ENCODE results near the gene TGFB3. TPM values are rescaled to one million over a fixed set of nuclear protein-coding genes. Genes with fewer than 3 reads are reported as not detected.
A peak's percentile ranks its signal among the peaks of the same experiment; 100 is the strongest.
"Not testable (repeated sequence)": the region's sequence is repeated elsewhere in the genome, so short reads cannot be mapped to it uniquely, and the experiment has no call there.

TGFB3 gene
- total RNA-seq, 1 donor from 2014 or later, result 58.5 TPM

- Histone ChIP-seq H3K27me3 (ENCODE audit: control insufficient read depth in 3 of 3, insufficient read depth in 3 of 3, low read length in 3 of 3) (no peaks in the 10 kb centered on the region), H3K4me3 (ENCODE audit: low read length in 3 of 3) (no peak overlapping the region), H3K9ac (ENCODE audit: low read depth in 1 of 3, low read length in 3 of 3) (no peak overlapping the region), H3K9me3 (ENCODE audit: control insufficient read depth in 3 of 3, low read length in 3 of 3) (no peaks in the 10 kb centered on the region), H3K4me1 (ENCODE audit: control insufficient read depth in 3 of 3, insufficient read depth in 3 of 3, low read length in 3 of 3) (peaks cover 2 to 12% (median 11%) of the 10 kb centered on the region in 3 donors), H3K36me3 (ENCODE audit: control insufficient read depth in 3 of 3, insufficient read depth in 3 of 3, low read length in 3 of 3) (no peaks in the 10 kb centered on the region), H3K27ac (ENCODE audit: low read depth, low read length) (no peak overlapping the region)
Measured at GRCh38 chr14:75939200-75939599, 42.6 kb downstream of the TGFB3 start.

- H3K9ac ChIP-seq (ENCODE audit: low read depth in 1 of 3, low read length in 3 of 3), result no peak overlapping the region
- H3K27ac ChIP-seq (ENCODE audit: low read depth, low read length), result peak overlapping the region; percentile 59
- peaks cover 0 to 12% (median 7%) of the 10 kb centered on the region in 3 donors for H3K4me1 ChIP-seq (ENCODE audit: control insufficient read depth in 3 of 3, insufficient read depth in 3 of 3, low read length in 3 of 3)
- H3K36me3 ChIP-seq (ENCODE audit: control insufficient read depth in 3 of 3, insufficient read depth in 3 of 3, low read length in 3 of 3), result peaks cover 0 to 4% (median 0%) of the 10 kb centered on the region in 3 donors
- H3K9me3 ChIP-seq (ENCODE audit: control insufficient read depth in 3 of 3, low read length in 3 of 3), result no peaks in the 10 kb centered on the region
- H3K4me3 ChIP-seq (ENCODE audit: low read length in 3 of 3), result no peak overlapping the region
- no peaks in the 10 kb centered on the region for H3K27me3 ChIP-seq (ENCODE audit: control insufficient read depth in 3 of 3, insufficient read depth in 3 of 3, low read length in 3 of 3)
Measured at GRCh38 chr14:75934998-75935628, 46.7 kb downstream of the TGFB3 start.

GRCh38 chr14:75933712-75934296 is 48.0 kb downstream of the TGFB3 start:
- H3K36me3 ChIP-seq (ENCODE audit: control insufficient read depth in 3 of 3, insufficient read depth in 3 of 3, low read length in 3 of 3), result peaks cover 0 to 4% (median 0%) of the 10 kb centered on the region in 3 donors
- peaks cover 0 to 16% (median 7%) of the 10 kb centered on the region in 3 donors for H3K4me1 ChIP-seq (ENCODE audit: control insufficient read depth in 3 of 3, insufficient read depth in 3 of 3, low read length in 3 of 3)
- no peak overlapping the region for H3K4me3 ChIP-seq (ENCODE audit: low read length in 3 of 3)
- no peak overlapping the region for H3K9ac ChIP-seq (ENCODE audit: low read depth in 1 of 3, low read length in 3 of 3)
- H3K27me3 ChIP-seq (ENCODE audit: control insufficient read depth in 3 of 3, insufficient read depth in 3 of 3, low read length in 3 of 3), result no peaks in the 10 kb centered on the region
- peak overlapping the region; percentile 59 for H3K27ac ChIP-seq (ENCODE audit: low read depth, low read length)
- H3K9me3 ChIP-seq (ENCODE audit: control insufficient read depth in 3 of 3, low read length in 3 of 3), result no peaks in the 10 kb centered on the region

- Histone ChIP-seq H3K27ac (ENCODE audit: low read depth, low read length) (no peak overlapping the region), H3K9me3 (ENCODE audit: control insufficient read depth in 3 of 3, low read length in 3 of 3) (no peaks in the 10 kb centered on the region), H3K36me3 (ENCODE audit: control insufficient read depth in 3 of 3, insufficient read depth in 3 of 3, low read length in 3 of 3) (peaks cover 0 to 2% (median 0%) of the 10 kb centered on the region in 3 donors), H3K9ac (ENCODE audit: low read depth in 1 of 3, low read length in 3 of 3) (no peak overlapping the region), H3K4me3 (ENCODE audit: low read length in 3 of 3) (no peak overlapping the region), H3K27me3 (ENCODE audit: control insufficient read depth in 3 of 3, insufficient read depth in 3 of 3, low read length in 3 of 3) (no peaks in the 10 kb centered on the region), H3K4me1 (ENCODE audit: control insufficient read depth in 3 of 3, insufficient read depth in 3 of 3, low read length in 3 of 3) (peaks cover 3 to 20% (median 9%) of the 10 kb centered on the region in 3 donors)
Measured at GRCh38 chr14:75928690-75929181, 53.1 kb downstream of the TGFB3 start.

- Histone ChIP-seq H3K36me3 (ENCODE audit: control insufficient read depth in 3 of 3, insufficient read depth in 3 of 3, low read length in 3 of 3) (no peaks in the 10 kb centered on the region), H3K4me3 (ENCODE audit: low read length in 3 of 3) (no peak overlapping the region), H3K27me3 (ENCODE audit: control insufficient read depth in 3 of 3, insufficient read depth in 3 of 3, low read length in 3 of 3) (no peaks in the 10 kb centered on the region), H3K9me3 (ENCODE audit: control insufficient read depth in 3 of 3, low read length in 3 of 3) (no peaks in the 10 kb centered on the region), H3K4me1 (ENCODE audit: control insufficient read depth in 3 of 3, insufficient read depth in 3 of 3, low read length in 3 of 3) (peaks cover 3 to 15% (median 7%) of the 10 kb centered on the region in 3 donors), H3K9ac (ENCODE audit: low read depth in 1 of 3, low read length in 3 of 3) (no peak overlapping the region), H3K27ac (ENCODE audit: low read depth, low read length) (peak overlapping the region; percentile 51)
Measured at GRCh38 chr14:75927564-75928087, 54.2 kb downstream of the TGFB3 start.

GRCh38 chr14:75926431-75927115 is 55.2 kb downstream of the TGFB3 start:
- Histone ChIP-seq H3K9ac (ENCODE audit: low read depth in 1 of 3, low read length in 3 of 3) (no peak overlapping the region), H3K4me1 (ENCODE audit: control insufficient read depth in 3 of 3, insufficient read depth in 3 of 3, low read length in 3 of 3) (peaks cover 3 to 15% (median 7%) of the 10 kb centered on the region in 3 donors), H3K4me3 (ENCODE audit: low read length in 3 of 3) (no peak overlapping the region), H3K27me3 (ENCODE audit: control insufficient read depth in 3 of 3, insufficient read depth in 3 of 3, low read length in 3 of 3) (no peaks in the 10 kb centered on the region), H3K9me3 (ENCODE audit: control insufficient read depth in 3 of 3, low read length in 3 of 3) (no peaks in the 10 kb centered on the region), H3K27ac (ENCODE audit: low read depth, low read length) (no peak overlapping the region), H3K36me3 (ENCODE audit: control insufficient read depth in 3 of 3, insufficient read depth in 3 of 3, low read length in 3 of 3) (no peaks in the 10 kb centered on the region)

GRCh38 chr14:75925141-75925840 is 56.5 kb downstream of the TGFB3 start:
- H3K4me1 ChIP-seq (ENCODE audit: control insufficient read depth in 3 of 3, insufficient read depth in 3 of 3, low read length in 3 of 3), result peaks cover 3 to 15% (median 7%) of the 10 kb centered on the region in 3 donors
- H3K27ac ChIP-seq (ENCODE audit: low read depth, low read length); H3K4me3 ChIP-seq (ENCODE audit: low read length in 3 of 3); H3K36me3 ChIP-seq (ENCODE audit: control insufficient read depth in 3 of 3, insufficient read depth in 3 of 3, low read length in 3 of 3); H3K9me3 ChIP-seq (ENCODE audit: control insufficient read depth in 3 of 3, low read length in 3 of 3); H3K9ac ChIP-seq (ENCODE audit: low read depth in 1 of 3, low read length in 3 of 3); H3K27me3 ChIP-seq (ENCODE audit: control insufficient read depth in 3 of 3, insufficient read depth in 3 of 3, low read length in 3 of 3): not testable (repeated sequence)

GRCh38 chr14:75920421-75920820 is 61.4 kb downstream of the TGFB3 start:
- not testable (repeated sequence) for H3K9me3 ChIP-seq (ENCODE audit: control insufficient read depth in 3 of 3, low read length in 3 of 3); H3K27me3 ChIP-seq (ENCODE audit: control insufficient read depth in 3 of 3, insufficient read depth in 3 of 3, low read length in 3 of 3); H3K4me3 ChIP-seq (ENCODE audit: low read length in 3 of 3); H3K36me3 ChIP-seq (ENCODE audit: control insufficient read depth in 3 of 3, insufficient read depth in 3 of 3, low read length in 3 of 3); H3K27ac ChIP-seq (ENCODE audit: low read depth, low read length); H3K9ac ChIP-seq (ENCODE audit: low read depth in 1 of 3, low read length in 3 of 3); H3K4me1 ChIP-seq (ENCODE audit: control insufficient read depth in 3 of 3, insufficient read depth in 3 of 3, low read length in 3 of 3)

GRCh38 chr14:75917946-75918335 is 63.9 kb downstream of the TGFB3 start:
- no peaks in the 10 kb centered on the region for H3K9me3 ChIP-seq (ENCODE audit: control insufficient read depth in 3 of 3, low read length in 3 of 3)
- no peaks in the 10 kb centered on the region for H3K36me3 ChIP-seq (ENCODE audit: control insufficient read depth in 3 of 3, insufficient read depth in 3 of 3, low read length in 3 of 3)
- H3K27me3 ChIP-seq (ENCODE audit: control insufficient read depth in 3 of 3, insufficient read depth in 3 of 3, low read length in 3 of 3), result no peaks in the 10 kb centered on the region
- H3K4me3 ChIP-seq (ENCODE audit: low read length in 3 of 3), result no peak overlapping the region
- peaks cover 0 to 3% (median 0%) of the 10 kb centered on the region in 3 donors for H3K4me1 ChIP-seq (ENCODE audit: control insufficient read depth in 3 of 3, insufficient read depth in 3 of 3, low read length in 3 of 3)
- H3K27ac ChIP-seq (ENCODE audit: low read depth, low read length), result no peak overlapping the region
- no peak overlapping the region for H3K9ac ChIP-seq (ENCODE audit: low read depth in 1 of 3, low read length in 3 of 3)
